Urinary bladder (tissue), 4 donors: ENCODE measurements around the gene ARHGAP26. TPM values are rescaled to one million over a fixed set of nuclear protein-coding genes. Genes with fewer than 3 reads are reported as not detected.

ENCODE experiments used
- DNase-seq: peaks from one replicate; pipeline ENCODE4 v3.0.0-alpha.2; 2015; ENCODE audit errors: extremely low spot score
- H3K27ac ChIP-seq: one replicate; pipeline ENCODE4 v1.5.1; 2013; ENCODE audit warnings: low read depth, mild to moderate bottlenecking, moderate library complexity
- H3K36me3 ChIP-seq: one replicate; pipeline ENCODE4 v1.6.1; 2013; ENCODE audit warnings: mild to moderate bottlenecking, moderate library complexity; ENCODE audit not compliant: insufficient read depth
- H3K4me1 ChIP-seq: one replicate; pipeline ENCODE4 v1.6.1; 2013; ENCODE audit warnings: mild to moderate bottlenecking, moderate library complexity; ENCODE audit not compliant: insufficient read depth
- H3K4me3 ChIP-seq: one replicate; pipeline ENCODE4 v1.5.1; 2013; ENCODE audit warnings: low read depth, low read length
- WGBS: extraction: QIAGEN DNeasy Blood & Tissue Kit; methylation state at CpG from one replicate; pipeline ENCODE4 v1.1.7; 2013; 5-methylcytosine and 5-hydroxymethylcytosine counted together
- polyA plus RNA-seq: library from polyadenylated mRNA; stranded (reverse); fragments of 200-250 nt; gene quantifications from one replicate; pipeline ENCODE4 v1.2.3, GENCODE V29; 2013
- total RNA-seq: library from RNA; depleted of rRNA; stranded (reverse); fragments of >200 nt; gene quantifications from one replicate; pipeline ENCODE4 v1.2.3, GENCODE V29; 2014
- donor health status: healthy with polysubstance abuse.
- donor health status: healthy.

Gene ARHGAP26
- total and polyA plus RNA-seq, 2 donors = 5.7 to 54.2 TPM

GRCh38 chr5:143145243-143146160 is 375.3 kb downstream of the ARHGAP26 start:
- 57% methylated on average over 9 of the region's 9 CpGs for WGBS
- Histone ChIP-seq H3K27ac (no peak overlapping the region), H3K36me3 (peaks cover 3% of the 10 kb centered on the region), H3K4me1 (peaks cover 1% of the 10 kb centered on the region), H3K4me3 (no peak overlapping the region)
- DNase-seq = no peak

- H3K27ac ChIP-seq = no peak overlapping the region
- DNase-seq = no peak
- peaks cover 3% of the 10 kb centered on the region for H3K36me3 ChIP-seq
- H3K4me1 ChIP-seq = no peaks in the 10 kb centered on the region
- no peak overlapping the region for H3K4me3 ChIP-seq
These were observed 376.0 kb downstream of the ARHGAP26 start for GRCh38 chr5:143146161-143146560.

- 84% methylated on average over 4 of the region's 4 CpGs for WGBS
- peaks cover 3% of the 10 kb centered on the region for H3K36me3 ChIP-seq
- DNase-seq = no peak
- H3K4me1 ChIP-seq = no peaks in the 10 kb centered on the region
- no peak overlapping the region for H3K4me3 ChIP-seq
- H3K27ac ChIP-seq = peak overlapping the region; percentile 48
These were observed 377.2 kb downstream of the ARHGAP26 start for GRCh38 chr5:143147383-143147782.

- no peaks in the 10 kb centered on the region for H3K4me1 ChIP-seq
- WGBS = 75% methylated on average over 6 of the region's 6 CpGs
- peaks cover 3% of the 10 kb centered on the region for H3K36me3 ChIP-seq
- H3K27ac ChIP-seq = no peak overlapping the region
- no peak for DNase-seq
- H3K4me3 ChIP-seq = no peak overlapping the region
These were observed 377.7 kb downstream of the ARHGAP26 start for GRCh38 chr5:143147902-143148301.

- H3K4me1 ChIP-seq = no peaks in the 10 kb centered on the region
- WGBS = 96% methylated on average over 3 of the region's 3 CpGs
- no peak overlapping the region for H3K4me3 ChIP-seq
- no peak for DNase-seq
- H3K27ac ChIP-seq = no peak overlapping the region
- H3K36me3 ChIP-seq = peaks cover 3% of the 10 kb centered on the region
These were observed 378.6 kb downstream of the ARHGAP26 start for GRCh38 chr5:143148771-143149170.

- Histone ChIP-seq H3K36me3 (peaks cover 3% of the 10 kb centered on the region), H3K27ac (no peak overlapping the region), H3K4me3 (no peak overlapping the region), H3K4me1 (no peaks in the 10 kb centered on the region)
- no peak for DNase-seq
These were observed 379.6 kb downstream of the ARHGAP26 start for GRCh38 chr5:143149759-143150158.

- no peak overlapping the region for H3K27ac ChIP-seq
- WGBS = 93% methylated on average over 3 of the region's 3 CpGs
- no peaks in the 10 kb centered on the region for H3K4me1 ChIP-seq
- H3K4me3 ChIP-seq = no peak overlapping the region
- no peak for DNase-seq
- peaks cover 3% of the 10 kb centered on the region for H3K36me3 ChIP-seq
These were observed 381.0 kb downstream of the ARHGAP26 start for GRCh38 chr5:143151056-143151700.

GRCh38 chr5:143152445-143152844 is 382.3 kb downstream of the ARHGAP26 start:
- no peak overlapping the region for H3K27ac ChIP-seq
- WGBS = 98% methylated on average over 2 of the region's 2 CpGs
- no peak for DNase-seq
- no peaks in the 10 kb centered on the region for H3K4me1 ChIP-seq
- H3K4me3 ChIP-seq = no peak overlapping the region
- H3K36me3 ChIP-seq = peaks cover 3% of the 10 kb centered on the region

GRCh38 chr5:143153332-143154119 is 383.3 kb downstream of the ARHGAP26 start:
- no peak for DNase-seq
- WGBS = 30% methylated on average over 7 of the region's 7 CpGs
- Histone ChIP-seq H3K27ac (no peak overlapping the region), H3K4me3 (no peak overlapping the region), H3K4me1 (no peaks in the 10 kb centered on the region), H3K36me3 (no peaks in the 10 kb centered on the region)

GRCh38 chr5:143154510-143155370 is 384.6 kb downstream of the ARHGAP26 start:
- Histone ChIP-seq H3K27ac (no peak overlapping the region), H3K4me1 (no peaks in the 10 kb centered on the region), H3K4me3 (no peak overlapping the region), H3K36me3 (no peaks in the 10 kb centered on the region)
- DNase-seq = no peak
- 79% methylated on average over 5 of the region's 5 CpGs for WGBS

GRCh38 chr5:143155455-143155854 is 385.3 kb downstream of the ARHGAP26 start:
- no peaks in the 10 kb centered on the region for H3K4me1 ChIP-seq
- H3K36me3 ChIP-seq = no peaks in the 10 kb centered on the region
- DNase-seq = no peak
- H3K27ac ChIP-seq = no peak overlapping the region
- H3K4me3 ChIP-seq = no peak overlapping the region
- 80% methylated on average over 3 of the region's 3 CpGs for WGBS

- no peaks in the 10 kb centered on the region for H3K4me1 ChIP-seq
These were observed 385.9 kb downstream of the ARHGAP26 start for GRCh38 chr5:143156086-143156485.

GRCh38 chr5:143156572-143156971 is 386.4 kb downstream of the ARHGAP26 start:
- Histone ChIP-seq H3K27ac (no peak overlapping the region), H3K4me3 (no peak overlapping the region)
- WGBS = 49% methylated on average over 4 of the region's 4 CpGs

More at GRCh38 chr5:143156086-143156485, 385.9 kb downstream of the ARHGAP26 start:
- Histone ChIP-seq H3K4me3 (no peak overlapping the region), H3K36me3 (no peaks in the 10 kb centered on the region), H3K27ac (no peak overlapping the region)
- 52% methylated on average over 1 of the region's 1 CpG for WGBS
- no peak for DNase-seq

More at GRCh38 chr5:143156572-143156971, 386.4 kb downstream of the ARHGAP26 start:
- no peaks in the 10 kb centered on the region for H3K4me1 ChIP-seq
- no peak for DNase-seq
- H3K36me3 ChIP-seq = no peaks in the 10 kb centered on the region
